IMR-90 (cell line): ENCODE data around the gene UGT1A10. TPM values are rescaled to one million over a fixed set of nuclear protein-coding genes. Genes with fewer than 3 reads are reported as not detected.

Source experiments
- ATAC-seq: fragments of 200-7000 bp; cut with Tn5 transposase; 2 replicates; pipeline ENCODE4 v1.9.1; 2020; ENCODE audit warnings: low read depth, mild to moderate bottlenecking, moderate library complexity
- BruUV-seq: library from RNA; stranded (reverse); fragments of 400-500 nt; replicated peaks from 2 replicates; lab custom pipeline; 2021; lab: Mats Ljungman, UMichigan
- CTCF ChIA-PET: fragments of 300-600 bp; formaldehyde crosslinking; extraction: SDS; loops from one replicate; lab custom pipeline; 2021; ENCODE audit warnings: antibody characterized with exemption; lab: Yijun Ruan, JAX
- POLR2A ChIA-PET: fragments of 300-600 bp; sonication (Branson Sonifier 250); formaldehyde crosslinking; loops from one replicate; lab custom pipeline; 2022; ENCODE audit warnings: antibody characterized with exemption; ENCODE audit not compliant: unreplicated experiment; lab: Charles Lee
- DNase-seq: peaks from one replicate; pipeline ENCODE4 v3.0.0; 2013
- H2AFZ ChIP-seq: replicated peaks from 2 replicates; pipeline ENCODE3; 2013; ENCODE audit warnings: low read length, mild to moderate bottlenecking; ENCODE audit not compliant: poor library complexity
- H2AK5ac ChIP-seq: 2 replicates; pipeline ENCODE4 v1.6.1; 2013; ENCODE audit warnings: low read depth, low read length, inconsistent platforms
- H2AK9ac ChIP-seq: replicated peaks from 2 replicates; pipeline ENCODE3; 2013; ENCODE audit warnings: mild to moderate bottlenecking, low read depth, low read length, moderate library complexity; ENCODE audit not compliant: poor library complexity
- H2BK120ac ChIP-seq: 2 replicates; pipeline ENCODE4 v1.6.1; 2013; ENCODE audit warnings: low read depth, low read length, inconsistent platforms
- H2BK15ac ChIP-seq: 3 replicates; pipeline ENCODE4 v1.6.1; 2013; ENCODE audit warnings: low read depth, low read length, inconsistent platforms
- H2BK20ac ChIP-seq: 2 replicates; pipeline ENCODE4 v1.6.1; 2013; ENCODE audit warnings: low read depth, mild to moderate bottlenecking, inconsistent platforms, low read length, moderate library complexity
- H2BK5ac ChIP-seq: 2 replicates; pipeline ENCODE4 v1.6.1; 2013; ENCODE audit warnings: mild to moderate bottlenecking, low read depth, low read length, inconsistent platforms; ENCODE audit not compliant: poor library complexity, severe bottlenecking
- H3K14ac ChIP-seq: replicated peaks from 2 replicates; pipeline ENCODE4 v1.6.1; 2013; ENCODE audit warnings: low read depth, low read length, inconsistent platforms
- H3K18ac ChIP-seq: 2 replicates; pipeline ENCODE4 v1.6.1; 2013; ENCODE audit warnings: low read depth, low read length, control low read depth
- H3K23ac ChIP-seq: 2 replicates; pipeline ENCODE4 v1.6.1; 2013; ENCODE audit warnings: low read depth, low read length, inconsistent platforms
- H3K27ac ChIP-seq: 2 replicates; pipeline ENCODE4 v1.5.1; 2013; ENCODE audit warnings: mild to moderate bottlenecking, control low read depth, low read length; ENCODE audit not compliant: insufficient read depth
- H3K27me3 ChIP-seq: 2 replicates; pipeline ENCODE4 v1.6.1; 2013; ENCODE audit warnings: low read length; ENCODE audit not compliant: control insufficient read depth, insufficient read depth
- H3K36me3 ChIP-seq: 2 replicates; pipeline ENCODE4 v1.6.1; 2013; ENCODE audit warnings: low read length, mixed read lengths; ENCODE audit not compliant: control insufficient read depth, insufficient read depth
- H3K4ac ChIP-seq: 2 replicates; pipeline ENCODE4 v1.6.1; 2013; ENCODE audit warnings: low read depth, low read length, inconsistent platforms
- H3K4me1 ChIP-seq: 2 replicates; pipeline ENCODE4 v1.6.1; 2013; ENCODE audit warnings: low read length, mixed read lengths; ENCODE audit not compliant: control insufficient read depth, insufficient read depth
- H3K4me2 ChIP-seq: 2 replicates; pipeline ENCODE4 v1.6.1; 2013; ENCODE audit warnings: low read depth, mild to moderate bottlenecking, control low read depth, low read length, moderate library complexity
- H3K4me3 ChIP-seq: 2 replicates; pipeline ENCODE4 v1.5.1; 2013; ENCODE audit warnings: low read depth, mild to moderate bottlenecking, control low read depth, low read length, moderate library complexity; ENCODE audit not compliant: insufficient read depth
- H3K56ac ChIP-seq: 2 replicates; pipeline ENCODE4 v1.6.1; 2013; ENCODE audit warnings: low read length, inconsistent platforms; ENCODE audit not compliant: insufficient read depth; ENCODE audit errors: extremely low read depth
- H3K79me1 ChIP-seq, 2 experiments: 2 replicates each; pipeline ENCODE4 v1.6.1; 2013; ENCODE audit warnings: low read length in 2 of 2, inconsistent platforms in 1 of 2, low read depth in 1 of 2
- H3K9ac ChIP-seq: 2 replicates; pipeline ENCODE4 v1.6.1; 2013; ENCODE audit warnings: low read depth, low read length, control low read depth
- H3K9me1 ChIP-seq: 2 replicates; pipeline ENCODE4 v1.6.1; 2013; ENCODE audit warnings: low read length, inconsistent platforms; ENCODE audit not compliant: insufficient read depth
- H3K9me3 ChIP-seq: 2 replicates; pipeline ENCODE4 v1.6.1; 2013; ENCODE audit warnings: low read length; ENCODE audit not compliant: control insufficient read depth, insufficient read depth
- H4K20me1 ChIP-seq: 2 replicates; pipeline ENCODE4 v1.6.1; 2013; ENCODE audit warnings: low read length, inconsistent platforms; ENCODE audit not compliant: insufficient read depth
- H4K5ac ChIP-seq: 2 replicates; pipeline ENCODE4 v1.6.1; 2013; ENCODE audit warnings: mild to moderate bottlenecking, low read depth, low read length, control low read depth
- H4K8ac ChIP-seq, 2 experiments: 2 replicates each; pipeline ENCODE4 v1.6.1; 2013; ENCODE audit warnings: low read depth in 2 of 2, low read length in 2 of 2, control low read depth in 1 of 2, inconsistent platforms in 1 of 2
- H4K91ac ChIP-seq: 2 replicates; pipeline ENCODE4 v1.6.1; 2013; ENCODE audit warnings: low read depth, low read length, inconsistent platforms; ENCODE audit not compliant: insufficient read depth
- BHLHE40 ChIP-seq: fragments of 150-350 bp; IDR thresholded peaks from 2 replicates; pipeline ENCODE4 v1.6.1; 2016; ENCODE audit warnings: mild to moderate bottlenecking, low read depth, low read length
- CEBPB ChIP-seq: IDR thresholded peaks from 2 replicates; pipeline ENCODE4 v1.6.1; 2012; ENCODE audit warnings: low read depth, low read length, improper control_type of control experiment
- CHD1 ChIP-seq: IDR thresholded peaks from 2 replicates; pipeline ENCODE4 v1.6.1; 2012; ENCODE audit warnings: low read depth, low read length, improper control_type of control experiment
- FOS ChIP-seq: fragments of 150-350 bp; IDR thresholded peaks from 2 replicates; pipeline ENCODE4 v1.6.1; 2016; ENCODE audit warnings: low read depth, low read length
- MAFK ChIP-seq: IDR thresholded peaks from 2 replicates; pipeline ENCODE4 v1.6.1; 2012; ENCODE audit warnings: low read depth, low read length, improper control_type of control experiment
- MXI1 ChIP-seq: IDR thresholded peaks from 2 replicates; pipeline ENCODE4 v1.6.1; 2012; ENCODE audit warnings: low read depth, mild to moderate bottlenecking, low read length, moderate library complexity, borderline replicate concordance
- NFE2L2 ChIP-seq: fragments of 150-350 bp; IDR thresholded peaks from 2 replicates; pipeline ENCODE4 v1.6.1; 2016; ENCODE audit warnings: low read depth, mild to moderate bottlenecking, low read length
- SMC3 ChIP-seq: fragments of 150-350 bp; IDR thresholded peaks from 2 replicates; pipeline ENCODE4 v1.6.1; 2016; ENCODE audit warnings: low read depth, mild to moderate bottlenecking, antibody characterized with exemption, low read length, moderate library complexity
- WGBS, 2 experiments: methylation state at CpG; one replicate each; pipeline versions ENCODE4 v1.1.5 to v1.1.7; 2013; ENCODE audit warnings: missing lambda C conversion rate in 2 of 2; ENCODE audit not compliant: insufficient read length in 1 of 2; ENCODE audit errors: extremely low coverage in 2 of 2; 5-methylcytosine and 5-hydroxymethylcytosine counted together
- dilution Hi-C: fragments of 300-500 bp; cut with HindIII; formaldehyde crosslinking; loops from one replicate; pipeline ENCODE4 v1.14.3; 2018; ENCODE audit warnings: low sequenced_read_pairs; ENCODE audit not compliant: unreplicated experiment
- in situ Hi-C: fragments of 300-500 bp; cut with MboI; formaldehyde crosslinking; loops from 3 replicates; pipeline ENCODE4 v1.14.3; 2019; ENCODE audit warnings: low sequenced_read_pairs, inconsistent platforms, mixed read lengths
- intact Hi-C: fragments of 100-400 bp; cut with micrococcal nuclease; formaldehyde crosslinking; loops from 2 replicates; pipeline ENCODE4 v1.10.0; 2022
- polyA plus RNA-seq, 3 experiments: library from polyadenylated mRNA; depleted of rRNA; stranded (reverse); fragments of >200 nt; gene quantifications; 2 replicates each; pipeline ENCODE4 v1.2.3, GENCODE V29; 2012; ENCODE audit warnings: low replicate concordance in 1 of 3
- total RNA-seq: library from RNA; depleted of rRNA; stranded (reverse); fragments of >200 nt; gene quantifications from 2 replicates; pipeline ENCODE4 v1.2.3, GENCODE V29; 2012
- TF ChIP-seq, protein P1 (sequence below): conservative IDR thresholded peaks from 2 replicates; pipeline ENCODE4 v1.5.1; 2012; ENCODE audit warnings: mild to moderate bottlenecking, low read depth, low read length, improper control_type of control experiment
- TF ChIP-seq, protein P2 (sequence below): fragments of 150-350 bp; IDR thresholded peaks from 2 replicates; pipeline ENCODE4 v1.6.1; 2016; ENCODE audit warnings: low read depth, mild to moderate bottlenecking, low read length, moderate library complexity, borderline replicate concordance
- TF ChIP-seq, protein P3 (sequence below): fragments of 150-350 bp; IDR thresholded peaks from 2 replicates; pipeline ENCODE4 v1.6.1; 2017; ENCODE audit warnings: mild to moderate bottlenecking, antibody characterized with exemption, low read length, low read depth

Gene UGT1A10
- total and polyA plus RNA-seq, 2 of the 4 experiments (the other 2 are of a cell fraction): not detected

DNA sequence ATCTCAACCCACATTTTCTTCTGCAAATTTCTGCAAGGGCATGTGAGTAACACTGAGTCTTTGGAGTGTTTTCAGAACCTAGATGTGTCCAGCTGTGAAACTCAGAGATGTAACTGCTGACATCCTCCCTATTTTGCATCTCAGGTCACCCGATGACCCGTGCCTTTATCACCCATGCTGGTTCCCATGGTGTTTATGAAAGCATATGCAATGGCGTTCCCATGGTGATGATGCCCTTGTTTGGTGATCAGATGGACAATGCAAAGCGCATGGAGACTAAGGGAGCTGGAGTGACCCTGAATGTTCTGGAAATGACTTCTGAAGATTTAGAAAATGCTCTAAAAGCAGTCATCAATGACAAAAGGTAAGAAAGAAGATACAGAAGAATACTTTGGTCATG, 131.8 kb downstream of the UGT1A10 start:
- H3K79me1 ChIP-seq: no peaks in the 10 kb centered on the region
- in situ Hi-C loops: no loop called here
- WGBS, 2 experiments: 60% methylated on average over 3 of the region's 4 CpGs; no CpG with 5 or more reads in 1 of the 2 experiments
- no peak overlapping the region for H3K56ac ChIP-seq
- dilution Hi-C loops: no loop called here
- ChIA-PET POLR2A (no interaction called here), CTCF (no interaction called here)
- no peak overlapping the region for H4K91ac ChIP-seq
- no peak overlapping the region for H4K8ac ChIP-seq
- H3K9me1 ChIP-seq: 0 out of 2 replicates have a peak, but pooled peaks cover 5% of the 10 kb centered on the region
- no peak overlapping the region for H3K4me2 ChIP-seq
- H2BK5ac ChIP-seq: no peak overlapping the region
- H3K18ac ChIP-seq: no peak overlapping the region
- DNase-seq (no peak), ATAC-seq (no peak)
- no peaks in the 10 kb centered on the region for H3K9me3 ChIP-seq
- TF ChIP-seq CEBPB: no peak
- no peak for TF ChIP-seq NFE2L2
- TF ChIP-seq FOS: no peak
- TF ChIP-seq, protein P1, sequence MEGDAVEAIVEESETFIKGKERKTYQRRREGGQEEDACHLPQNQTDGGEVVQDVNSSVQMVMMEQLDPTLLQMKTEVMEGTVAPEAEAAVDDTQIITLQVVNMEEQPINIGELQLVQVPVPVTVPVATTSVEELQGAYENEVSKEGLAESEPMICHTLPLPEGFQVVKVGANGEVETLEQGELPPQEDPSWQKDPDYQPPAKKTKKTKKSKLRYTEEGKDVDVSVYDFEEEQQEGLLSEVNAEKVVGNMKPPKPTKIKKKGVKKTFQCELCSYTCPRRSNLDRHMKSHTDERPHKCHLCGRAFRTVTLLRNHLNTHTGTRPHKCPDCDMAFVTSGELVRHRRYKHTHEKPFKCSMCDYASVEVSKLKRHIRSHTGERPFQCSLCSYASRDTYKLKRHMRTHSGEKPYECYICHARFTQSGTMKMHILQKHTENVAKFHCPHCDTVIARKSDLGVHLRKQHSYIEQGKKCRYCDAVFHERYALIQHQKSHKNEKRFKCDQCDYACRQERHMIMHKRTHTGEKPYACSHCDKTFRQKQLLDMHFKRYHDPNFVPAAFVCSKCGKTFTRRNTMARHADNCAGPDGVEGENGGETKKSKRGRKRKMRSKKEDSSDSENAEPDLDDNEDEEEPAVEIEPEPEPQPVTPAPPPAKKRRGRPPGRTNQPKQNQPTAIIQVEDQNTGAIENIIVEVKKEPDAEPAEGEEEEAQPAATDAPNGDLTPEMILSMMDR: no peak
- no peak for TF ChIP-seq BHLHE40
- TF ChIP-seq, protein P2, sequence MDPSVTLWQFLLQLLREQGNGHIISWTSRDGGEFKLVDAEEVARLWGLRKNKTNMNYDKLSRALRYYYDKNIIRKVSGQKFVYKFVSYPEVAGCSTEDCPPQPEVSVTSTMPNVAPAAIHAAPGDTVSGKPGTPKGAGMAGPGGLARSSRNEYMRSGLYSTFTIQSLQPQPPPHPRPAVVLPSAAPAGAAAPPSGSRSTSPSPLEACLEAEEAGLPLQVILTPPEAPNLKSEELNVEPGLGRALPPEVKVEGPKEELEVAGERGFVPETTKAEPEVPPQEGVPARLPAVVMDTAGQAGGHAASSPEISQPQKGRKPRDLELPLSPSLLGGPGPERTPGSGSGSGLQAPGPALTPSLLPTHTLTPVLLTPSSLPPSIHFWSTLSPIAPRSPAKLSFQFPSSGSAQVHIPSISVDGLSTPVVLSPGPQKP: no peak
- TF ChIP-seq MAFK: no peak
- no peak for TF ChIP-seq CHD1
- TF ChIP-seq SMC3: no peak
- no peak for TF ChIP-seq MXI1
- TF ChIP-seq, protein P3, sequence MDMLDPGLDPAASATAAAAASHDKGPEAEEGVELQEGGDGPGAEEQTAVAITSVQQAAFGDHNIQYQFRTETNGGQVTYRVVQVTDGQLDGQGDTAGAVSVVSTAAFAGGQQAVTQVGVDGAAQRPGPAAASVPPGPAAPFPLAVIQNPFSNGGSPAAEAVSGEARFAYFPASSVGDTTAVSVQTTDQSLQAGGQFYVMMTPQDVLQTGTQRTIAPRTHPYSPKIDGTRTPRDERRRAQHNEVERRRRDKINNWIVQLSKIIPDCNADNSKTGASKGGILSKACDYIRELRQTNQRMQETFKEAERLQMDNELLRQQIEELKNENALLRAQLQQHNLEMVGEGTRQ: no peak
- H3K23ac ChIP-seq: no peak overlapping the region
- H2AFZ ChIP-seq: no peak overlapping the region
- no peaks in the 10 kb centered on the region for H3K27me3 ChIP-seq
- H3K4ac ChIP-seq: no peak overlapping the region
- no peaks in the 10 kb centered on the region for H3K36me3 ChIP-seq
- no peak overlapping the region for H4K5ac ChIP-seq
- H3K14ac ChIP-seq: no peak overlapping the region
- peaks cover 12% of the 10 kb centered on the region for H3K4me1 ChIP-seq
- H2BK15ac ChIP-seq: no peak overlapping the region
- H3K27ac ChIP-seq: no peak overlapping the region
- no TSS peak for BruUV-seq
- H2BK120ac ChIP-seq: no peak overlapping the region
- H3K9ac ChIP-seq: no peak overlapping the region
- no peaks in the 10 kb centered on the region for H4K20me1 ChIP-seq
- H3K4me3 ChIP-seq: no peak overlapping the region
- H2BK20ac ChIP-seq: no peak overlapping the region
- intact Hi-C loops: no loop called here
- H2AK9ac ChIP-seq: no peak overlapping the region
- H2AK5ac ChIP-seq: no peak overlapping the region
